ENCODE results near the gene XKR8.

DNA sequence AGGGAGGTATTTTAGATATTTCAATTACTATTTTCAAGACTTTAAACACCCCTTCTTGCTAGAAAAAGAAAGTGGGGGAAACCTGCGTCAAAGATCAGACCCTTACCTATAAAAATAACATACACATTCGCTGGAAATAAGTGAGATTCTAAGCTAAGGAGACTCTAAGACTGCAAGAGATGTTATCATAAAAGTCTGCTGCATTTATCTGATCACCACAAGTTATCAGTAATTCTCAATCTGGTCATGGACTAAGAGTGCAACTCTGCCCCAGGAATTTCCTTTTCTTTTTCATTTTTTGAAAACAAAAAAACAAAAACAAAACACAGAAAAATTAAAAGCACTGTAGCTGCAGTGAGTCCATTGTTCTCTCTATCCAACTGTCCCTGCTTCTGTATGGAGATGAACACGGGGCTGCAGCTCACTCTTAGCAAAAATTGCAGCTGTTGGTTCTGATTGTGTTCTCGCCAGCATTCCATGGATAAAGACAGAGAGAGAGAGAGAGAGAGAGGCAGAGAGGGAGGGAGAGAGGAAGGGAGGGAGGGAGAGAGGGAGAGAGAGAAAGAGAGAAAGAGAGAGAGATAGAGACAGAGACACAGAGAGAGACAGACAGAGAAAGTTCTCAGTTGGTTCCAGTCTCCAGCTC lies 14.1 kb downstream of the XKR8 start:
- TF ChIP-seq, protein P1, sequence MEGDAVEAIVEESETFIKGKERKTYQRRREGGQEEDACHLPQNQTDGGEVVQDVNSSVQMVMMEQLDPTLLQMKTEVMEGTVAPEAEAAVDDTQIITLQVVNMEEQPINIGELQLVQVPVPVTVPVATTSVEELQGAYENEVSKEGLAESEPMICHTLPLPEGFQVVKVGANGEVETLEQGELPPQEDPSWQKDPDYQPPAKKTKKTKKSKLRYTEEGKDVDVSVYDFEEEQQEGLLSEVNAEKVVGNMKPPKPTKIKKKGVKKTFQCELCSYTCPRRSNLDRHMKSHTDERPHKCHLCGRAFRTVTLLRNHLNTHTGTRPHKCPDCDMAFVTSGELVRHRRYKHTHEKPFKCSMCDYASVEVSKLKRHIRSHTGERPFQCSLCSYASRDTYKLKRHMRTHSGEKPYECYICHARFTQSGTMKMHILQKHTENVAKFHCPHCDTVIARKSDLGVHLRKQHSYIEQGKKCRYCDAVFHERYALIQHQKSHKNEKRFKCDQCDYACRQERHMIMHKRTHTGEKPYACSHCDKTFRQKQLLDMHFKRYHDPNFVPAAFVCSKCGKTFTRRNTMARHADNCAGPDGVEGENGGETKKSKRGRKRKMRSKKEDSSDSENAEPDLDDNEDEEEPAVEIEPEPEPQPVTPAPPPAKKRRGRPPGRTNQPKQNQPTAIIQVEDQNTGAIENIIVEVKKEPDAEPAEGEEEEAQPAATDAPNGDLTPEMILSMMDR (IDR thresholded peaks at IDR 0.05; ENCODE audit: low read depth, low read length), result no peak
- TF ChIP-seq EZH2phosphoT487 (IDR thresholded peaks at IDR 0.05; ENCODE audit: low read depth), result no peak

All from OCI-LY3 (cell line).